NT2/D1 (cell line): ENCODE results near the gene FRMD3.

Experiments
- SUZ12 ChIP-seq: IDR thresholded peaks from 2 replicates; pipeline ENCODE4 v1.6.1; 2011; ENCODE audit not compliant: insufficient read length, insufficient read depth; ENCODE audit errors: extremely low read depth
- YY1 ChIP-seq: IDR thresholded peaks from 2 replicates; pipeline ENCODE4 v1.6.1; 2011; ENCODE audit not compliant: insufficient read length, insufficient read depth
- ZNF274 ChIP-seq: IDR thresholded peaks from 2 replicates; pipeline ENCODE4 v1.6.1; 2011; ENCODE audit warnings: mild to moderate bottlenecking, low read depth, low read length

DNA sequence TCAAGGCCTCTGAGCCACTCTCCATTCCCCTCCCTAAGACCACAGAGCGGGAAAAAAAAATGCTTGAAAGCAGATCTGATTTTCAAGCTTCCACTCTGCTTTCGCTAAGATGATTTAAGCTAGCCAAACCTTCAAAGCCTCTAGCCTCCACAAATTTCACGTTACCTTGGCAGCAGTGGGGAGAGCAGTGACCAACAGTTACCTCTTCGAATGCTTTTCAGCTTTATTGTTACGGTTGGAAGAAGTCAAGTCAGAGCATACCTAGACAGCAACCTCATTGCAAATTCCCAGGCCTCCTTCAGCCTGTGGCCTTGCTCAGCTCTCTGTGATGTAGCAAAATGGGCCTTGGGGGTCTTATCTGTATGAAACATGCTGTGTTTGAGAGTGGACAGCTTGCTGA, 89.6 kb downstream of the FRMD3 start:
- TF ChIP-seq ZNF274 = no peak
- no peak for TF ChIP-seq SUZ12
- TF ChIP-seq YY1 = no peak
